Left ventricle myocardium inferior (tissue), 1 donor: ENCODE data around the gene PARP8. TPM values are rescaled to one million over a fixed set of nuclear protein-coding genes. Genes with fewer than 3 reads are reported as not detected.

Source experiments
- DNase-seq: peaks from one replicate; pipeline ENCODE4 v3.0.0-alpha.2; 2020
- H3K27ac ChIP-seq: fragments of 200-600 bp; replicated peaks from 2 replicates; pipeline ENCODE4 v1.8.0; 2021
- H3K27me3 ChIP-seq: fragments of 200-600 bp; 2 replicates; pipeline ENCODE4 v1.8.0; 2021; ENCODE audit warnings: low read depth
- H3K36me3 ChIP-seq: fragments of 200-600 bp; 2 replicates; pipeline ENCODE4 v1.8.0; 2021
- H3K4me1 ChIP-seq: fragments of 200-600 bp; 2 replicates; pipeline ENCODE4 v1.8.0; 2021
- H3K4me3 ChIP-seq: fragments of 200-600 bp; 2 replicates; pipeline ENCODE4 v1.8.0; 2021; ENCODE audit warnings: mild to moderate bottlenecking, moderate library complexity
- H3K9me3 ChIP-seq: fragments of 200-600 bp; replicated peaks from 2 replicates; pipeline ENCODE4 v1.8.0; 2021
- intact Hi-C: fragments of 100-400 bp; cut with micrococcal nuclease; formaldehyde crosslinking; loops from one replicate; pipeline ENCODE4 v1.11.0; 2022
- total RNA-seq: library from RNA; stranded (reverse); fragmentation: NEBNext Ultra II Directional; extraction: Animal tissue kit (Norgen Biotek cat#: 25700); gene quantifications from one replicate; pipeline ENCODE4 v1.2.1, GENCODE V29; 2021
- TF ChIP-seq, protein P1 (sequence below): fragments of 200-600 bp; IDR thresholded peaks from 2 replicates; pipeline ENCODE4 v1.8.0; 2021; ENCODE audit warnings: antibody characterized with exemption, mild to moderate bottlenecking, borderline replicate concordance
- donor health status: DM: no; HTN: yes; CAD: no; lungs with severe emphysema.

Gene PARP8
- total RNA-seq, 1 donor from 2014 or later: 6.6 TPM

DNA sequence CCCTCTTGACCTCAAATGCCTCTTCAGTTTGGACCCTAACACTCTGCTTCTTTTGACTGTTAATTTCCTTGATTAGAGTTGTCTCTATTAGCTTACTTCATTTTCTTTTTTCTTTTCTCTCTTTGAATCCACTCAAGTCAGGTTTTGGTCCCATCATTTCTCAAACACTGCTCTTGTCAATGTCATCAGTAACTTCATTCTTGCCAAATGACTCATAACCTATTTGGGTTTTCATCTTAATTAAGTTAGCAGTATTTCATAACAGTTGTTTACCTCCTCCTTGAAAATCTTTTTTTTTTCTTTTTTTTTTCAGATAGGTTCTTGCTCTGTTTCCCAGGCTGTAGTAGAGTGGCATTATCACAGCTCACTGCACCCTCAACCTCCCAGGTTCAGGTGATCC is 119.6 kb downstream of the PARP8 start:
- Histone ChIP-seq H3K9me3 (no peaks in the 10 kb centered on the region), H3K27ac (no peak overlapping the region), H3K27me3 (no peaks in the 10 kb centered on the region), H3K4me3 (no peak overlapping the region), H3K36me3 (peaks cover 13% of the 10 kb centered on the region), H3K4me1 (no peaks in the 10 kb centered on the region)
- TF ChIP-seq, protein P1, sequence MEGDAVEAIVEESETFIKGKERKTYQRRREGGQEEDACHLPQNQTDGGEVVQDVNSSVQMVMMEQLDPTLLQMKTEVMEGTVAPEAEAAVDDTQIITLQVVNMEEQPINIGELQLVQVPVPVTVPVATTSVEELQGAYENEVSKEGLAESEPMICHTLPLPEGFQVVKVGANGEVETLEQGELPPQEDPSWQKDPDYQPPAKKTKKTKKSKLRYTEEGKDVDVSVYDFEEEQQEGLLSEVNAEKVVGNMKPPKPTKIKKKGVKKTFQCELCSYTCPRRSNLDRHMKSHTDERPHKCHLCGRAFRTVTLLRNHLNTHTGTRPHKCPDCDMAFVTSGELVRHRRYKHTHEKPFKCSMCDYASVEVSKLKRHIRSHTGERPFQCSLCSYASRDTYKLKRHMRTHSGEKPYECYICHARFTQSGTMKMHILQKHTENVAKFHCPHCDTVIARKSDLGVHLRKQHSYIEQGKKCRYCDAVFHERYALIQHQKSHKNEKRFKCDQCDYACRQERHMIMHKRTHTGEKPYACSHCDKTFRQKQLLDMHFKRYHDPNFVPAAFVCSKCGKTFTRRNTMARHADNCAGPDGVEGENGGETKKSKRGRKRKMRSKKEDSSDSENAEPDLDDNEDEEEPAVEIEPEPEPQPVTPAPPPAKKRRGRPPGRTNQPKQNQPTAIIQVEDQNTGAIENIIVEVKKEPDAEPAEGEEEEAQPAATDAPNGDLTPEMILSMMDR: no peak
- no peak for DNase-seq
- intact Hi-C loops: no loop called here

DNA sequence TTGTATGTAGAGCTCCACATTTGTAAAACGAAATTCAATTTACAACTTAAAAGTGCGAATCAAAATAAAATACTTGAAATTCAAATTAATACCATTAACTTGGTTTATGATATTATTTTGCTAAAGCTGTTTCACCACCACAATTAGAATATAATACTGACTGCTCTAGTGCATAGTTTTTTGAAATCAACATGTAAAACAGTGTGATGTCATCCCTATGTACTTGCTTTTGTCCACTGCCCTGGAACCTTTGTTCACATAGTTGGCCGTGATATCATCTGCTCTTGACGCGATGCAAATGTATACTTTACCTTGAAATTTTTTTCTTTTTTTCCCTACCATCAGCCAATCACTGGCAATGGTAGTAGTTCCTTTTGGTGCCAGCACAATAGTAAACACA is 125.4 kb downstream of the PARP8 start:
- H3K36me3 ChIP-seq: peaks cover 26% of the 10 kb centered on the region

DNA sequence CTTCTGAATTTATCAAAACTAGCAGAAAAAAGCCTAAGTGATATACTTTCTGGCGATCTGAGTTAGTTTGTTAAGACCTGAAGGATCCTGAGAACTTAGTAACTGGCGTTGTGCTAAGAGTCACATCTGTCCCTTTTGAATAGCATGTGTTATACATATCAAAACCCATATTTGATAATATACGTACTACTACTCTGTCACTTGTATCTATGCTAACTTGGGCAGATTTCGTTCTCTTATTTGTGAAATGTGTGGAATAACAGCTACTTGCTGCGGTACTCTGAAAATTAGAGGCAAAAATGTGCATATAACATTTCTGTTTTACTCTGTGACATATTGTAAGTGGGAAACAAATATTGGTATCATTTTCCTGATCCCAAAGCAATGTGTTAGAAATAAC is 126.4 kb downstream of the PARP8 start:
- no peaks in the 10 kb centered on the region for H3K4me1 ChIP-seq
- H3K27me3 ChIP-seq: no peaks in the 10 kb centered on the region
- no peak for DNase-seq
- peaks cover 26% of the 10 kb centered on the region for H3K36me3 ChIP-seq
- TF ChIP-seq, protein P1: no peak
- intact Hi-C loops: no loop called here
- no peak overlapping the region for H3K27ac ChIP-seq
- no peak overlapping the region for H3K4me3 ChIP-seq
- H3K9me3 ChIP-seq: no peaks in the 10 kb centered on the region

More for the DNA sequence above, 125.4 kb downstream of the PARP8 start:
- H3K27me3 ChIP-seq: no peaks in the 10 kb centered on the region
- no peak overlapping the region for H3K27ac ChIP-seq
- H3K4me3 ChIP-seq: no peak overlapping the region
- DNase-seq: no peak
- intact Hi-C loops: no loop called here
- TF ChIP-seq, protein P1: no peak
- no peaks in the 10 kb centered on the region for H3K4me1 ChIP-seq
- H3K9me3 ChIP-seq: no peaks in the 10 kb centered on the region

DNA sequence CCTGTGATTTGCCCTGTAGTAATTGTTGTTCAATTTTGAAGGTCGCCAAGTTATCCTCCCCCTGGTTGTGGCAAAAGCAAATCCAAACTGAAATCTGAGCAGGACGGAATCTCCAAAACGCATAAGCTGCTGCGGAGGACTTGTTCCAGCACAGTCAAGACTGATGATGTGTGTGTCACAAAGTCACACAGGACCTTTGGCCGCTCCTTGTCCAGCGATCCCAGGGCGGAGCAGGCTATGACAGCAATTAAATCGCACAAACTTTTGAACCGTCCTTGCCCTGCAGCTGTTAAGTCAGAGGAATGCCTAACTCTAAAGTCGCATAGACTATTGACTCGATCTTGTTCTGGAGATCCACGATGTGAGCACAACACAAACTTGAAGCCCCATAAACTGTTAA is 128.4 kb downstream of the PARP8 start:
- H3K36me3 ChIP-seq: peaks cover 18% of the 10 kb centered on the region
- TF ChIP-seq, protein P1: no peak
- H3K27me3 ChIP-seq: no peaks in the 10 kb centered on the region
- H3K4me3 ChIP-seq: no peak overlapping the region
- intact Hi-C loops: no loop called here
- H3K9me3 ChIP-seq: no peaks in the 10 kb centered on the region
- no peaks in the 10 kb centered on the region for H3K4me1 ChIP-seq
- DNase-seq: no peak
- H3K27ac ChIP-seq: no peak overlapping the region

DNA sequence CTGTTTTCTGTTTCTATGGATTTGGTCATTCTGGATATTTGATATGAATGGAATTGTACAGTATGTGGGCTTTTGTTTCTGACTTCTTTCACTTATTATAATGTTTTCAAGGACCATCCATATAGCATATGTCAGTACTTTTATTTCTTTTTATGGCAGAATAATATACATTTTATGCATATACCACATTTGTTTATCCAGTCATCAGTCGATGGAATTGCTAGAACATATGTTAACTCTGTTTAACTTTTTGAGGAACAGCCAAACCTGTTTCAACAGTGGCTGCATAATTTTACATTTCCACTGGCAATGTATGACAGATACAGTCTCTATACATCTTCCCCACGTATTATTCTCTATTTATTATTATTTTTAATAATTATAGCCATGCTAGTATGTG is 131.6 kb downstream of the PARP8 start:
- Histone ChIP-seq H3K9me3 (peaks cover 13% of the 10 kb centered on the region), H3K27me3 (no peaks in the 10 kb centered on the region), H3K4me1 (no peaks in the 10 kb centered on the region), H3K27ac (no peak overlapping the region), H3K36me3 (peaks cover 27% of the 10 kb centered on the region), H3K4me3 (no peak overlapping the region)
- DNase-seq: no peak
- TF ChIP-seq, protein P1: no peak
- intact Hi-C loops: no loop called here

DNA sequence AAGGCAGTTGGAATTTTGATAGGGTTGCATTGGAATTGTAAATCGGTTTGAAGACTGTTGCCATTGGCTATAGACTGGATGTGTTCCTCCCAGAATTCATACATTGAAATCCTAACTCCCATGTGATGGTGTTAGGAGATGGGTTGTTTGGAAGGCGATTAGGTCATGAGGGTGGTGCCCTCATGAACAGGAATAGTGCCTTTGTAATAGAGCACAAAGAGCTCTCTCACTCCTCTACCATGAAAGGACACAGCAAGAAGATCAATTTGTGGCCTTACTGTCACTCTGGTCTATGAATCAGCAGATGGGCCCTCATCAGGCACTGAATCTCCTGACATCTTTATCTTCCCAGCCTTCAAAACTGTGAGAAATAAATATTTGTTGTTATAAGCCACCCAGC is 133.2 kb downstream of the PARP8 start:
- Histone ChIP-seq H3K27ac (no peak overlapping the region), H3K4me3 (no peak overlapping the region), H3K4me1 (no peaks in the 10 kb centered on the region), H3K36me3 (peaks cover 25% of the 10 kb centered on the region), H3K27me3 (no peaks in the 10 kb centered on the region), H3K9me3 (peaks cover 25% of the 10 kb centered on the region)
- intact Hi-C loops: no loop called here
- TF ChIP-seq, protein P1: no peak
- DNase-seq: no peak
